H1 (cell line): ENCODE data around the gene CREB3L1. TPM values are rescaled to one million over a fixed set of nuclear protein-coding genes. Genes with fewer than 3 reads are reported as not detected.

ENCODE experiments used
- CTCF ChIA-PET: fragments of 300-600 bp; sonication (Branson Sonifier 250); formaldehyde crosslinking; loops from one replicate; lab custom pipeline; 2021; ENCODE audit not compliant: partially characterized antibody; lab: Charles Lee
- POLR2A ChIA-PET: fragments of 300-600 bp; sonication (Branson Sonifier 250); formaldehyde crosslinking; loops from one replicate; lab custom pipeline; 2021; ENCODE audit warnings: inconsistent platforms; ENCODE audit not compliant: partially characterized antibody; lab: Charles Lee
- DNase-seq, 2 experiments: peaks; one replicate each; pipeline versions ENCODE4 v3.0.0 to v3.0.0-alpha.2; 2010 to 2022; ENCODE audit warnings: low spot score in 2 of 2, low read depth in 1 of 2, mixed read lengths in 1 of 2
- FAIRE-seq: peaks from 2 replicates; lab custom pipeline; 2011; peaks lifted over from hg19 to GRCh38; lab: Jason Lieb, UNC
- H2AFZ ChIP-seq: 2 replicates; pipeline ENCODE4 v1.8.1; 2012; ENCODE audit warnings: low read length, inconsistent platforms
- H2AK5ac ChIP-seq: 2 replicates; pipeline ENCODE4 v1.6.1; 2013; ENCODE audit warnings: low read depth, low read length
- H2BK120ac ChIP-seq: replicated peaks from 2 replicates; pipeline ENCODE3; 2013; ENCODE audit warnings: low read depth, low read length, inconsistent platforms
- H2BK12ac ChIP-seq: 2 replicates; pipeline ENCODE4 v1.6.1; 2013; ENCODE audit warnings: low read depth, low read length
- H2BK15ac ChIP-seq: 2 replicates; pipeline ENCODE4 v1.6.1; 2013; ENCODE audit warnings: low read length
- H2BK20ac ChIP-seq: 2 replicates; pipeline ENCODE4 v1.6.1; 2013; ENCODE audit warnings: low read length
- H2BK5ac ChIP-seq: 2 replicates; pipeline ENCODE4 v1.6.1; 2013; ENCODE audit warnings: low read depth, low read length
- H3K14ac ChIP-seq: 2 replicates; pipeline ENCODE4 v1.6.1; 2013; ENCODE audit warnings: inconsistent platforms; ENCODE audit not compliant: insufficient read length
- H3K18ac ChIP-seq: 2 replicates; pipeline ENCODE4 v1.6.1; 2013; ENCODE audit warnings: low read length; ENCODE audit errors: extremely low read depth
- H3K23ac ChIP-seq: 2 replicates; pipeline ENCODE4 v1.6.1; 2013; ENCODE audit warnings: inconsistent platforms; ENCODE audit not compliant: insufficient read length
- H3K23me2 ChIP-seq: 2 replicates; pipeline ENCODE4 v1.6.1; 2013; ENCODE audit warnings: low read depth, low read length
- H3K27ac ChIP-seq: 2 replicates; pipeline ENCODE4 v1.6.1; 2011; ENCODE audit warnings: low read depth, low read length, inconsistent platforms
- H3K27me3 ChIP-seq, 4 experiments: replicated peaks in 1 of 4; 1 replicate in 1 of 4; 2 replicates in 3 of 4; pipeline versions ENCODE4 v1.6.1 to v1.8.1; 2011 to 2013; ENCODE audit warnings: low read length in 3 of 4, mild to moderate bottlenecking in 3 of 4, inconsistent platforms in 2 of 4, mixed read lengths in 2 of 4, moderate library complexity in 1 of 4; ENCODE audit not compliant: control insufficient read depth in 3 of 4, insufficient read depth in 3 of 4; ENCODE audit errors: extremely low read depth in 1 of 4
- H3K36me3 ChIP-seq, 4 experiments: 2 replicates each; pipeline versions ENCODE4 v1.6.1 to v1.8.1; 2011 to 2013; ENCODE audit warnings: mild to moderate bottlenecking in 4 of 4, low read length in 3 of 4, moderate library complexity in 2 of 4, control low read depth in 1 of 4, inconsistent platforms in 1 of 4; ENCODE audit not compliant: insufficient read depth in 4 of 4, control insufficient read depth in 2 of 4
- H3K4ac ChIP-seq: replicated peaks from 2 replicates; pipeline ENCODE3; 2013; ENCODE audit warnings: low read length, low read depth, mixed read lengths, inconsistent platforms; ENCODE audit not compliant: insufficient read length
- H3K4me1 ChIP-seq, 4 experiments: replicated peaks in 1 of 4; 1 replicate in 1 of 4; 2 replicates in 3 of 4; pipeline versions ENCODE4 v1.6.1 to v1.8.1; 2011 to 2013; ENCODE audit warnings: low read length in 3 of 4, inconsistent platforms in 2 of 4, mixed read lengths in 1 of 4; ENCODE audit not compliant: insufficient read depth in 4 of 4, control insufficient read depth in 3 of 4
- H3K4me2 ChIP-seq, 2 experiments: 2 replicates each; pipeline versions ENCODE4 v1.6.1 to v1.8.1; 2011 to 2013; ENCODE audit warnings: low read depth in 2 of 2, low read length in 2 of 2, control low read depth in 1 of 2, inconsistent platforms in 1 of 2, mild to moderate bottlenecking in 1 of 2; ENCODE audit not compliant: insufficient read depth in 1 of 2
- H3K4me3 ChIP-seq, 4 experiments: fragments of 200-600, 300-600 bp in 1 of 4; sonication (generic), shearing (Covaris generic), sonication (Bioruptor Twin) in 1 of 4; 2 replicates each; pipeline versions ENCODE4 v1.5.1 to v1.8.1; 2011 to 2016; ENCODE audit warnings: low read length in 4 of 4, low read depth in 3 of 4, control low read depth in 2 of 4, inconsistent platforms in 2 of 4, mild to moderate bottlenecking in 2 of 4, mixed read lengths in 1 of 4, moderate library complexity in 1 of 4; ENCODE audit not compliant: insufficient read depth in 2 of 4; ENCODE audit errors: extremely low read depth in 1 of 4
- H3K56ac ChIP-seq: replicated peaks from 2 replicates; pipeline ENCODE3; 2013; ENCODE audit warnings: low read depth, mild to moderate bottlenecking, mixed read lengths, low read length, inconsistent platforms; ENCODE audit not compliant: insufficient read length
- H3K79me1 ChIP-seq: 2 replicates; pipeline ENCODE4 v1.6.1; 2013; ENCODE audit warnings: low read depth, low read length, control low read depth
- H3K79me2 ChIP-seq, 2 experiments: 2 replicates each; pipeline versions ENCODE4 v1.6.1 to v1.8.1; 2012 to 2013; ENCODE audit warnings: low read length in 2 of 2, mild to moderate bottlenecking in 2 of 2, inconsistent platforms in 1 of 2; ENCODE audit not compliant: insufficient read depth in 2 of 2, control insufficient read depth in 1 of 2
- H3K9ac ChIP-seq, 4 experiments: replicated peaks in 1 of 4; 1 replicate in 1 of 4; 2 replicates in 3 of 4; pipeline versions ENCODE4 v1.6.1 to v1.8.1; 2011 to 2013; ENCODE audit warnings: low read depth in 3 of 4, low read length in 3 of 4, control low read depth in 2 of 4, mild to moderate bottlenecking in 2 of 4, moderate library complexity in 2 of 4, inconsistent platforms in 1 of 4; ENCODE audit errors: extremely low read depth in 1 of 4
- H3K9me3 ChIP-seq, 2 experiments: 2 replicates each; pipeline versions ENCODE4 v1.6.1 to v1.8.1; 2012 to 2013; ENCODE audit warnings: mild to moderate bottlenecking in 2 of 2, moderate library complexity in 2 of 2, control low read depth in 1 of 2, inconsistent platforms in 1 of 2, low read depth in 1 of 2, low read length in 1 of 2, mixed read lengths in 1 of 2; ENCODE audit not compliant: insufficient read depth in 2 of 2
- H4K20me1 ChIP-seq, 2 experiments: replicated peaks in 1 of 2; 2 replicates each; pipeline versions ENCODE3 to v1.8.1; 2011 to 2013; ENCODE audit warnings: inconsistent platforms in 2 of 2, low read length in 2 of 2, mild to moderate bottlenecking in 1 of 2; ENCODE audit not compliant: insufficient read depth in 2 of 2, control insufficient read depth in 1 of 2
- H4K5ac ChIP-seq: 2 replicates; pipeline ENCODE4 v1.6.1; 2013; ENCODE audit warnings: low read length, low read depth, mixed read lengths, inconsistent platforms; ENCODE audit not compliant: insufficient read length
- H4K8ac ChIP-seq: 2 replicates; pipeline ENCODE4 v1.8.0; 2013; ENCODE audit warnings: mild to moderate bottlenecking, moderate library complexity, low read length, inconsistent platforms; ENCODE audit not compliant: insufficient read depth; ENCODE audit errors: extremely low read depth
- H4K91ac ChIP-seq: replicated peaks from 2 replicates; pipeline ENCODE3; 2013; ENCODE audit warnings: low read length, mixed read lengths, inconsistent platforms; ENCODE audit not compliant: insufficient read length
- ASH2L ChIP-seq: fragments of 200-600, 300-600 bp; sonication (generic); IDR thresholded peaks from one replicate; pipeline ENCODE4 v1.7.1; 2017; ENCODE audit warnings: low read length
- EGR1 ChIP-seq: IDR thresholded peaks from 2 replicates; pipeline ENCODE4 v1.6.1; 2011; ENCODE audit warnings: low read depth, low read length, borderline replicate concordance
- EP300 ChIP-seq, 2 experiments: IDR thresholded peaks; 1 replicate in 1 of 2; 2 replicates in 1 of 2; pipeline ENCODE4 v1.6.1; 2011 to 2012; ENCODE audit warnings: low read depth in 2 of 2, low read length in 2 of 2, mild to moderate bottlenecking in 2 of 2, borderline replicate concordance in 1 of 2, inconsistent platforms in 1 of 2, moderate library complexity in 1 of 2
- KDM4A ChIP-seq: IDR thresholded peaks from one replicate; pipeline ENCODE4 v1.7.1; 2012; ENCODE audit warnings: low read depth, mild to moderate bottlenecking, moderate library complexity, low read length, inconsistent platforms; ENCODE audit not compliant: severe bottlenecking
- POLR2A ChIP-seq, 2 experiments: IDR thresholded peaks; 1 replicate in 1 of 2; 2 replicates in 1 of 2; pipeline ENCODE4 v1.6.1; 2011; ENCODE audit warnings: low read depth in 2 of 2, low read length in 2 of 2, mild to moderate bottlenecking in 2 of 2; ENCODE audit errors: control extremely low read depth in 1 of 2
- POLR2AphosphoS5 ChIP-seq: IDR thresholded peaks from 2 replicates; pipeline ENCODE4 v1.6.1; 2011; ENCODE audit warnings: low read depth, low read length
- RAD21 ChIP-seq, 2 experiments: IDR thresholded peaks in 1 of 2; conservative IDR thresholded peaks in 1 of 2; 2 replicates each; pipeline ENCODE4 v1.6.1; 2011; ENCODE audit warnings: low read depth in 2 of 2, low read length in 2 of 2, improper control_type of control experiment in 1 of 2, inconsistent platforms in 1 of 2, mild to moderate bottlenecking in 1 of 2, moderate library complexity in 1 of 2
- SP2 ChIP-seq: IDR thresholded peaks from 2 replicates; pipeline ENCODE4 v1.6.1; 2012; ENCODE audit warnings: mild to moderate bottlenecking, low read length, inconsistent platforms
- TEAD4 ChIP-seq: IDR thresholded peaks from 2 replicates; pipeline ENCODE4 v1.6.1; 2012; ENCODE audit warnings: low read depth, low read length, inconsistent platforms, mixed read lengths
- WGBS, 2 experiments: shearing (Covaris generic) in 1 of 2; methylation state at CpG; one replicate each; pipeline versions ENCODE4 v1.1.6 to v1.1.7; 2013 to 2015; ENCODE audit warnings: low lambda C conversion rate in 2 of 2, mixed read lengths in 2 of 2, inconsistent platforms in 1 of 2, low coverage in 1 of 2, missing lambda C conversion rate in 1 of 2; ENCODE audit not compliant: insufficient replicate concordance in 2 of 2, insufficient coverage in 1 of 2, insufficient read length in 1 of 2; ENCODE audit errors: extremely low coverage in 1 of 2, missing lambda C conversion rate in 1 of 2; 5-methylcytosine and 5-hydroxymethylcytosine counted together
- polyA plus RNA-seq, 7 experiments: library from polyadenylated mRNA; depleted of rRNA in 3 of 7; stranded (reverse) in 5 of 7; unstranded in 2 of 7; fragments of >200 nt in 5 of 7; fragments of 200-250 nt in 2 of 7; gene quantifications; 1 replicate in 5 of 7; 2 replicates in 1 of 7; 4 replicates in 1 of 7; pipeline versions ENCODE4 v1.2.1 to v1.2.3, GENCODE V29; 2011 to 2013; ENCODE audit warnings: missing spikeins in 2 of 7, mixed read lengths in 2 of 7
- total RNA-seq: library from RNA; stranded (reverse); fragmentation: NEBNext Ultra II Directional; extraction: Animal tissue kit (Norgen Biotek cat#: 25700); gene quantifications from 2 replicates; pipeline ENCODE4 v1.2.1, GENCODE V29; 2021

CREB3L1 gene
- total and polyA plus RNA-seq, 2 of the 8 experiments (the other 6 are each of a cell fraction or from before 2014, with no cell fraction given) = 4.1 to 12.7 TPM

DNA sequence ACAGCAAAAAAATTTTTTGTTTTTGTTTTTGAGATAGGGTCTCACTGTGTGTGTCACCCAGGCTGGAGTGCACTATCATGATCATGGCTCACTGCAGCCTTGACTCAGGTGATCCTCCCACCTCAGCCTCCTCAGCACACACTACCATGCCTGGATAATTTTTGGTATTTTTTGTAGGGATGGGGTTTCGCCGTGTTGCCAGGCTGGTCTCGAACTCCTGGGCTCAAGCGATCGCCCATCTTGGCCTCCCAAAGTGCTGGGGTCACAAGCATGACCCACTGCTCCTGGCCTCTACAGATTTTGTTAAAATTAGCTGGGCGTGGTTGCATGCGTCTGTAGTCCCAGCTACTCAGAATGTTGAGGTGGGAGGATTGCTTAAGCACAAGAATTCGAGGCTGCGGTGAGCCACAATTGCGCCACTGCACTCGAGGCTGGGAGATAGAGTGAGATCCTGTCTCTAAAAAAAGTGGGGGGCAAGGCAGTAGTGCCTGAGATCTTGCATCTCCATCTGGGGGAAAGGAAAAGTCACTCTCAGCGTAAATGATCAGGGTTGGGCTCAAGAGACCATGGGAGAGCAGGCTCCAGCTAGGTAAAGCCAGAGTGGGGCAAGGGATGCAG, 59.2 kb downstream of the CREB3L1 start:
- H2BK15ac ChIP-seq = peak overlapping the region; percentile 65; the same call in 1 of the 2 replicates
- H4K5ac ChIP-seq = no peak overlapping the region
- H2BK20ac ChIP-seq = peak overlapping the region; percentile 88
- peak overlapping the region; percentile 66 for H3K18ac ChIP-seq
- no peak overlapping the region for H3K56ac ChIP-seq
- WGBS, 2 experiments = 93% methylated on average over 12 of the region's 12 CpGs; no CpG with 5 or more reads in 1 of the 2 experiments
- no peaks in the 10 kb centered on the region for H4K20me1 ChIP-seq
- no peak for DNase-seq
- peak overlapping the region; percentile 91 for H2AK5ac ChIP-seq
- H3K27ac ChIP-seq = no peak overlapping the region
- H3K4me2 ChIP-seq = no peak overlapping the region; a peak in 1 of 4 replicates
- no peak overlapping the region for H3K4me3 ChIP-seq
- H3K23ac ChIP-seq = no peak overlapping the region
- peak overlapping the region; percentile 73 for H2BK120ac ChIP-seq
- H2BK12ac ChIP-seq = peak overlapping the region; percentile 78
- H3K23me2 ChIP-seq = peaks cover 8% of the 10 kb centered on the region; the same call in 1 of the 2 replicates
- H2AFZ ChIP-seq = no peak overlapping the region
- 0 out of 2 replicates have a peak, but pooled peaks cover 3% of the 10 kb centered on the region for H3K79me1 ChIP-seq
- CTCF ChIA-PET = interaction anchor here (0.6 to 42.5 kb wide), 5 partner anchors 22 to 97 kb away, joined by 3 to 1004 read pairs (median 7); partner anchors contain the start of genes DGKZ and MDK
- H3K27me3 ChIP-seq = peaks cover 10 to 30% (median 29%) of the 10 kb centered on the region in 4 experiments
- TF ChIP-seq KDM4A (no peak), EGR1 (no peak), EP300 (IDR thresholded peaks at IDR 0.05; ENCODE audit: borderline replicate concordance in 1 of 2, low read depth in 2 of 2, low read length in 2 of 2) (no peak), POLR2AphosphoS5 (no peak), TEAD4 (no peak), ASH2L (no peak), RAD21 (IDR thresholded peaks at IDR 0.05 in 1 of 2, conservative IDR thresholded peaks at IDR 0.05 in 1 of 2; ENCODE audit: low read depth in 2 of 2, low read length in 2 of 2) (no peak), SP2 (no peak), POLR2A (IDR thresholded peaks at IDR 0.05; ENCODE audit: control extremely low read depth in 1 of 2, low read depth in 2 of 2, low read length in 2 of 2) (no peak)
- TF ChIP-seq, all 59 proteins: peak for 0
- no peaks in the 10 kb centered on the region for H3K79me2 ChIP-seq
- H3K36me3 ChIP-seq = no peaks in the 10 kb centered on the region
- H3K9me3 ChIP-seq = no peaks in the 10 kb centered on the region
- POLR2A ChIA-PET = interaction anchor here (0.7 to 1.6 kb wide), 4 partner anchors 9 to 93 kb away, joined by 3 to 5 read pairs (median 4); no protein-coding TSS in a partner anchor
- FAIRE-seq = no peak
- peaks cover 27 to 59% (median 53%) of the 10 kb centered on the region in 4 experiments for H3K4me1 ChIP-seq
- H3K9ac ChIP-seq = no peak overlapping the region
- H3K14ac ChIP-seq = no peak overlapping the region
- H2BK5ac ChIP-seq = peak overlapping the region; percentile 84; the same call in 1 of the 2 replicates
- H4K8ac ChIP-seq = no peak overlapping the region
- no peak overlapping the region for H3K4ac ChIP-seq
- H4K91ac ChIP-seq = peak overlapping the region; percentile 81
